Endodermal cell (in vitro differentiated cells): ENCODE results near the gene SLC25A19. TPM values are rescaled to one million over a fixed set of nuclear protein-coding genes. Genes with fewer than 3 reads are reported as not detected.

Experiments
- DNase-seq: peaks from one replicate; pipeline ENCODE4 v3.0.0-alpha.2; 2017
- H3K27ac ChIP-seq: 2 replicates; pipeline ENCODE4 v1.5.1; 2013; ENCODE audit warnings: mild to moderate bottlenecking, low read depth, low read length, moderate library complexity
- H3K27me3 ChIP-seq: 2 replicates; pipeline ENCODE4 v1.6.1; 2013; ENCODE audit warnings: mild to moderate bottlenecking, low read length, moderate library complexity; ENCODE audit not compliant: insufficient read depth, control insufficient read depth, poor library complexity, severe bottlenecking
- H3K36me3 ChIP-seq: 2 replicates; pipeline ENCODE4 v1.7.0; 2013; ENCODE audit warnings: mild to moderate bottlenecking, low read length, moderate library complexity; ENCODE audit not compliant: control insufficient read depth, insufficient read depth
- H3K4me1 ChIP-seq: one replicate; pipeline ENCODE4 v1.7.0; 2013; ENCODE audit warnings: low read length; ENCODE audit not compliant: control insufficient read depth, insufficient read depth
- H3K4me3 ChIP-seq: 2 replicates; pipeline ENCODE4 v1.5.1; 2013; ENCODE audit warnings: mild to moderate bottlenecking, low read length, moderate library complexity
- H3K9ac ChIP-seq: 2 replicates; pipeline ENCODE4 v1.6.1; 2013; ENCODE audit warnings: mild to moderate bottlenecking, low read length, moderate library complexity; ENCODE audit not compliant: poor library complexity, severe bottlenecking; ENCODE audit errors: extremely low read depth
- H3K9me3 ChIP-seq: 2 replicates; pipeline ENCODE4 v1.6.1; 2013; ENCODE audit warnings: mild to moderate bottlenecking, low read length, moderate library complexity; ENCODE audit not compliant: control insufficient read depth
- H3K27ac Mint-ChIP-seq: 2 replicates; pipeline ENCODE4 v1.8.0; 2020; ENCODE audit warnings: mixed read lengths
- H3K27me3 Mint-ChIP-seq: 2 replicates; pipeline ENCODE4 v1.8.0; 2021; ENCODE audit warnings: mild to moderate bottlenecking, mixed read lengths; ENCODE audit not compliant: insufficient read depth
- H3K36me3 Mint-ChIP-seq: 2 replicates; pipeline ENCODE4 v1.8.0; 2020; ENCODE audit warnings: low read depth, mixed read lengths
- H3K4me1 Mint-ChIP-seq: 2 replicates; pipeline ENCODE4 v1.8.0; 2020; ENCODE audit warnings: mixed read lengths
- H3K4me3 Mint-ChIP-seq: 2 replicates; pipeline ENCODE4 v1.8.0; 2020; ENCODE audit warnings: mild to moderate bottlenecking, moderate library complexity, mixed read lengths
- H3K9me3 Mint-ChIP-seq: 2 replicates; pipeline ENCODE4 v1.8.0; 2020; ENCODE audit warnings: mild to moderate bottlenecking, mixed read lengths
- CTCF ChIP-seq: fragments of 200-600 bp; sonication (generic); conservative IDR thresholded peaks from 2 replicates; pipeline ENCODE4 v1.5.0; 2021; ENCODE audit warnings: antibody characterized with exemption, mild to moderate bottlenecking
- WGBS, 2 experiments: methylation state at CpG; one replicate each; pipeline versions ENCODE4 v1.1.5 to v1.1.7; 2013; ENCODE audit warnings: missing lambda C conversion rate in 2 of 2, mixed read lengths in 1 of 2; ENCODE audit not compliant: insufficient coverage in 1 of 2, insufficient read length in 1 of 2; 5-methylcytosine and 5-hydroxymethylcytosine counted together
- total RNA-seq, 2 donors: library from RNA; stranded (reverse); fragmentation: NEBNext Ultra II Directional in 1 of 2; extraction: Animal tissue kit (Norgen Biotek cat#: 25700) in 1 of 2; gene quantifications; 2 replicates in 1 of 2; 3 replicates in 1 of 2; pipeline ENCODE4 v1.2.1, GENCODE V29; 2021

SLC25A19 gene
- total RNA-seq, 2 donors from 2014 or later = 10.6 to 10.7 TPM

- H3K36me3 ChIP-seq = peaks cover 80% of the 10 kb centered on the region
- 89 to 96% methylated on average over 7 to 9 of the region's 9 CpGs for WGBS, 2 experiments
- no peaks in the 10 kb centered on the region for H3K9me3 ChIP-seq
- Mint-ChIP-seq H3K4me3 (no peak overlapping the region), H3K27ac (no peak overlapping the region), H3K9me3 (no peaks in the 10 kb centered on the region), H3K36me3 (peaks cover 58% of the 10 kb centered on the region), H3K27me3 (no peaks in the 10 kb centered on the region), H3K4me1 (no peaks in the 10 kb centered on the region)
- DNase-seq = no peak
- H3K27ac ChIP-seq = no peak overlapping the region
- peaks cover 3% of the 10 kb centered on the region for H3K4me1 ChIP-seq
- H3K9ac ChIP-seq = no peak overlapping the region
- no peak overlapping the region for H3K4me3 ChIP-seq
- H3K27me3 ChIP-seq = no peaks in the 10 kb centered on the region
- TF ChIP-seq CTCF = no peak
Observed at GRCh38 chr17:75241502-75241901, 47.7 kb downstream of the SLC25A19 start.

DNA sequence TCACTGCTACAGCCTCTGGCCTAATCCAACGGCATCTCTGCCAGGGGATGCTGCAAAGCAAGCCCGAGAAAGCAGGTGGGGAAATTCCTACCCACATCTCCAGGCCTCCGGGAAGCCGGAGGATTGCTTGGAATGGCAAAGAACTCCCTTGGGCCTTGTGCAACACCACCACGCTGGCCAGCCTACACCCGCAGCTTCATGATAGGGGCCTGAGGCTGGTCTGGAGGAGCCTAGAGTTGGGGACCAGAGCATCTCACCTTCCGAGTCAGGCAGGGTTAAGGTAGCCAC lies 48.1 kb downstream of the SLC25A19 start:
- Mint-ChIP-seq H3K4me3 (no peak overlapping the region), H3K27ac (peak overlapping the region; percentile 88)

DNA sequence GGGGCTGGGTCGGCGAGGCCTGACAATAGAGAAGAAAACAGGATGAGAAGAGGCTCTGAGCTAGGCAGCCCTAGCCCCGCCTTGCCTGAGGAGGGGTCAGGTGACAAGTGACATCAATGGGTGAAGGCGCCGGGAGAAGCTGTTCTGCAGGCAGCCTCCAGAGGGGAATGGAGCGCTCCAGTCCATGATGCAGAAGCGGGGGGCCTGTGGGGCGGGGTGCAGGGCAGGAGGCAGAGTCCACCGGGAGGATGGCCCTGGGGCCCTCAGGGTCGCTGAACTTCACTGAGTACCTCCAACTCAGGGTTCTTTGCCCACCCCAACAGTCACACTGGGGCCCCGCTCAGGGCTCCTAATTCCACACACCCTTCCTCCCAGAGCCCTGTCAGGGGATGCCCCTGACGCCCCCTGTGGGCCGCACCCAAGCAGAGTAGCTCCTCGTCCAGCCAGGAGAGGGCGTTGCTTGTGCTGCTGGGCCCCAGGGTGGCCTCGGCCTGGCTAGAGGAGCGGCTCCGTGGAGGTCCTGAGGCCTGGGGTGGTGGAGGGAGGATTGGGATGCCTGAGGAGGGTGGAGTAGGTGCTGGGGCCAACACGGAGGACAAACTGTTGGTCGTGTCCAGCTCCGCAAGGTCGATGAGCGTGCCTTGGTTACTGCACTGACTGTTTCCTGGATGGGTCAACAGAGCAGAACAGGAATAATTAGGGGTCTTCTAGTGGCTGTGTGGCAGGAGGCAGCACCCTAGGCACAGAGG lies 48.7 kb downstream of the SLC25A19 start:
- no peak overlapping the region for H3K4me3 ChIP-seq
- H3K27me3 Mint-ChIP-seq = no peaks in the 10 kb centered on the region
- H3K4me1 ChIP-seq = peaks cover 3% of the 10 kb centered on the region
- peaks cover 57% of the 10 kb centered on the region for H3K36me3 Mint-ChIP-seq
- H3K27me3 ChIP-seq = no peaks in the 10 kb centered on the region
- TF ChIP-seq CTCF = peak; percentile 99
- no peaks in the 10 kb centered on the region for H3K9me3 Mint-ChIP-seq
- H3K9me3 ChIP-seq = no peaks in the 10 kb centered on the region
- no peak overlapping the region for H3K9ac ChIP-seq
- peaks cover 81% of the 10 kb centered on the region for H3K36me3 ChIP-seq
- no peaks in the 10 kb centered on the region for H3K4me1 Mint-ChIP-seq
- 77 to 92% methylated on average over 9 to 23 of the region's 23 CpGs for WGBS, 2 experiments
- H3K27ac ChIP-seq = no peak overlapping the region
- H3K4me3 Mint-ChIP-seq = no peak overlapping the region
- DNase-seq = peak; percentile 97
- H3K27ac Mint-ChIP-seq = peak overlapping the region; percentile 88

More for the DNA sequence above, 48.1 kb downstream of the SLC25A19 start:
- no peaks in the 10 kb centered on the region for H3K9me3 ChIP-seq
- peaks cover 80% of the 10 kb centered on the region for H3K36me3 ChIP-seq
- Mint-ChIP-seq H3K27me3 (no peaks in the 10 kb centered on the region), H3K36me3 (peaks cover 59% of the 10 kb centered on the region), H3K4me1 (no peaks in the 10 kb centered on the region), H3K9me3 (no peaks in the 10 kb centered on the region)
- no peak overlapping the region for H3K4me3 ChIP-seq
- H3K27me3 ChIP-seq = no peaks in the 10 kb centered on the region
- no peak for DNase-seq
- H3K9ac ChIP-seq = no peak overlapping the region
- H3K27ac ChIP-seq = no peak overlapping the region
- WGBS, 2 experiments = 91 to 100% methylated on average over 5 to 7 of the region's 7 CpGs
- H3K4me1 ChIP-seq = peaks cover 3% of the 10 kb centered on the region
- no peak for TF ChIP-seq CTCF
